ENCODE measurements around the gene CD9.

Gene CD9

DNA sequence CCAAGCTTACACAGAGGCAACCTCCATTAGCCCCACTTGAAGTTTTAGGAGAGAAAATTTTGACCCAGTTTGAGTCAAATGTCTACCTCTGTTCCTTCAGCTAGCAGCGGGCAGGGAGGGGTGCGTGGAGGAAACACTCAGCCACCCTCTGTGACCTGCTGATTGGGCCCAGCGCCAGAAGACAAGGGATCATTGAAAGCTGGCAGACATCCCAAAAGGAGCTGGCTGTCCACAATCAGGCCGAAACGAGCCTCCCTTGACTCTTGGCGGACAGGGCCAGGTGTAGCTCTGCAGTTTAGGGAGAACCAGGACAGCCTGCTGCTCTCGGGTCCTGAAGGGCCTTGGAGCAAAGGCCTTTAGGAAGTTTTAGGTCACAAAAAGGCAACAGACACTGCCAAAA is 41.3 kb downstream of the CD9 start:
- no peak for DNase-seq (ENCODE audit: low read depth)

DNA sequence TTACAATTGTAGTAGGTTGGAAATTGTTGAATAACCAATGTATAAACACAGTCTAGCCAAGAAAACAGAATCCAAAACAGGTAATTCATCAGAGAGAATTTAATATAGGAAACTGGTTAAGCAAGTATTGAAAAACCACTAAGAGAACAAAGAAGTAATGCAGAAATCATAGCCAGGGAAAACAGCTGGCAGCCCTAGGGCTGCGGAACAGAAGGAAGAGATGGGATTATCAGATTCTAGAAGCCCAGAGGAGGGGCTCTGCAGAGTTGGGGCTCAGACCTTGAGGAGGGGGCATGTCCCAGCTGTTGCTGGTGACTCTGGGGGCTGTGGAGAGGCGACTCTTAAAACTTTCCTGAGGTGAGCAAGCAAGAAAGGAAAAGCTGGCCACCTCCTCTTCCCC is 49.4 kb downstream of the CD9 start:
- no peak for DNase-seq (ENCODE audit: low read depth)

DNA sequence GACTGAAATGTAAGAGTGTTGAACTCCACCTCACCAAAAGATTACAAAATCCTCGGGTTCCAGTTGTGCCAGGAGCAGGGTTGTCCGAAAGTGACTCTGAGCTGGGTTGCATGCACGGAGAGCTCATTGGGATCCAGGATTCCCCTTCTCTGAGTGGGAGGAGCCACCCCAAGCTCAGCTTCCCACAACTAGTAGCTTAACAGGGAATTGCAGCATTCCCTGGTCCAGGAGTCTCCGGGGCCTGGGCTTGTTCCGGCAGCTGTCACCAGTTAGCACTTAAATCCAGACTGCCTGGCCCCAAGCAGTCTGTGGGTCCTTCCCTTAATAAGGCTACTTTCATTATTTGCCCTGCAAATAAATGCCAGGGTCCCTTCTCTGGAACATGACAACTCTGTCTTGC is 50.1 kb downstream of the CD9 start:
- peak; percentile 59 for DNase-seq (ENCODE audit: low read depth)

DNA sequence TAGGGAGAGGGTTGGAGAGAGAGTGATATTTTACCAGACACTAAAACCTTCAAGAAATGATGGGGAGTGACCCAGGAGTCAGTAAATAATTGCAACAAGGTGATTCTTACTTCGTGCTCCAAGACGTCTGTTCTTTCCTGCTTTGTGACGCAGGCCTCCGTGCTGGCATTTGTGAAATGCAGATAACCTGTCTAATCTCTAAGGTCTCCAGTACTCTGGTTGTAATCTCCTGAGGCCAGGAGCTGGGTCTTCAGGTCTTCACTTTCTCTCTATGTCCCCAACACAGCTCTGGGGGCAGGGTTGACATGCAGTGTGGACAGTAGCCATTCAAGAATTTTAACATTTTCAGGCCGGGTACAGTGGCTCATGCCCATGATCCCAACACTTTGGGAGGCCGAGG is 53.1 kb downstream of the CD9 start:
- DNase-seq (ENCODE audit: low read depth), result no peak

DNA sequence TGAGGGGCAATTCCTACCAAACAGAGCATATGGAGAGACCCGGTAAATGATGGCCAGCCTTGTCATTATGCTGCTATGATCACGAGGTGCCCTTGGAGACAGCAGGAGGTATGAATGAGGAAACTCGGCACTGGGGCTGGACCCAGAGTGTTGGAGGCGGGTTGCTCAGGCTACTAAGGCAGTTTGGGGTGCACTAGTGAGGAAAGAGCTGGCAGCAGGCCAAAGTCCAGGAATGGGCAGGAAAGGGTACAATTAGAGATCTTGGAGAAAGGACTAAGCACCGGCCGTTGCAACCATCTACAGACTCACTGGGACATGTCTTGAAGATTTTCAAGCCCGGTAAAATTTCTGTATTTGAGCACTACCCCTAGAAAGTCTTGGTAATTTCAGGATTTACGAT is 54.3 kb downstream of the CD9 start:
- DNase-seq (ENCODE audit: low read depth), result no peak

DNA sequence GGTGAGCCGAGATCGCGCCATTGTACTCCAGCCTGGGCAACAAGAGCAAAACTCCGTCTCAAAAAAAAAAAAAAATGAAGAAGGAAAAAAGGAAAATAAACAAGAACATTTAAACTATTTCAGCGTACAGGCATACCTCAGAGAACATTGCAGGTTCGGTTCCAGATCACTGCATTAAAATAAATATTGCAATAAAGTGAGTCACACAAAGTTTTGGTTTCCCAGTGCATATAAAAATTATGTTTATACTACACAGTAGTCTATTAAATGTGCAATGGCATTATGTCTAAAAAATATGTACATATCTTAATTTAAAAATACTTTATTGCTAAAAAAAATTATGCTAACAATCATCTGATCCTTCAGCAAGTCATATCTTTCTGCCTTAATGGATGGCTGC is 56.8 kb downstream of the CD9 start:
- DNase-seq (ENCODE audit: low read depth), result peak; percentile 32

DNA sequence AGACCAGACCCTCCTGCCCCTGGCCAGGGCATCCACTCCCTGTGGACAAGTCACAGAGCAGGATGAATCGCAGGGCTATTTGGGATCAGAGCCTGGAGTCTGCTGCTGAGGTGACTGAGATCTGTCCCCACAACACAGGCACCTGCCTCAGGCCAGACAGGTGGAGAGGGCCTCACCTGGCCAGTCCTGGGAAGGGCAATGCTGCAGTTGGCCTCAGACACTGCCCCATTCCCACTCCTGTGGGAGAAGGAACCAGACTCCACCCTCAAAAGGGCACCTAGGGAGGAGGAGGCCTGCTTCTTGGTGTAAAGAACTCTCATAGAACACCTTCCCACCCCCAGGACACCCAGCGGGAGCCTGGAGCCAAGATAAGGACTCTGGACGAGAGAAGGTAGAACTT is 62.0 kb downstream of the CD9 start:
- no peak for DNase-seq (ENCODE audit: low read depth)

DNA sequence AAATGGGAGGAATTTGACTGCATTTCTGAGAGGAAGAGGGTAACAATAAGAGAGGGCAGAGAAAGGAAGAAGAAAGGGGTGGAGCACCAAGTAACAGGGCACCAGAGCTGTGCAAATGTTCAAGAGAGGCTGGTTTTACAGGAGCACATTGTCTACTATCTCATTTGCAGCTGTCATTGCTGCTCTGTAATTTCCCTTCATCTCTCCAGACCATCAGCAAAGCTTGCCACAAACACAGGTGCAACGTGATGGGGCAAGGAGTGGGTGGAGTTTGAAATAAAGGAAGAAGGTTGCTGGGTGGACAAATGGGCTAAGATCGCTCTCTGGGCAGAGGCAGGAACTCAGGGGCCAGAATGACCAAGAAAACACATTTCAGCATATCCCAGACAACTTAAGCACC is 62.4 kb downstream of the CD9 start:
- no peak for DNase-seq (ENCODE audit: low read depth)

DNA sequence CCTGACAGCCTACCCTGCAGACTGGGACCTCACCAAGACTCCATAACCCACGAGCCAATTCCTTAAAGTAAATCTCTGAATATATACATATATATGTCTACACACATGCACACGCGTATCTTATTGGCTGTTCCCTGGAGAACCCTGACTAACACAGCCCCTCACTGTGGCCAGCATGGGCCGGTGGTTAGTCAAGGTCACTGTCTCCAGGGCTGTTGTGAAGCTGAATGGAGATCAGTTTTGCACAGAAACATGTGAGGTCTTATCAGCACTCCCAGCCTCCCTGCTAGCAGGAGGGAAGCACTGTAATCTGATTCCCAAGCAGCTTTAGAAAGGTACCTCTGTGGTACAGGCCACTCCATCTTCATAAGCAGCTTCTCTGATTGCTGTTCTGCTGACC is 63.7 kb downstream of the CD9 start:
- DNase-seq (ENCODE audit: low read depth), result no peak

DNA sequence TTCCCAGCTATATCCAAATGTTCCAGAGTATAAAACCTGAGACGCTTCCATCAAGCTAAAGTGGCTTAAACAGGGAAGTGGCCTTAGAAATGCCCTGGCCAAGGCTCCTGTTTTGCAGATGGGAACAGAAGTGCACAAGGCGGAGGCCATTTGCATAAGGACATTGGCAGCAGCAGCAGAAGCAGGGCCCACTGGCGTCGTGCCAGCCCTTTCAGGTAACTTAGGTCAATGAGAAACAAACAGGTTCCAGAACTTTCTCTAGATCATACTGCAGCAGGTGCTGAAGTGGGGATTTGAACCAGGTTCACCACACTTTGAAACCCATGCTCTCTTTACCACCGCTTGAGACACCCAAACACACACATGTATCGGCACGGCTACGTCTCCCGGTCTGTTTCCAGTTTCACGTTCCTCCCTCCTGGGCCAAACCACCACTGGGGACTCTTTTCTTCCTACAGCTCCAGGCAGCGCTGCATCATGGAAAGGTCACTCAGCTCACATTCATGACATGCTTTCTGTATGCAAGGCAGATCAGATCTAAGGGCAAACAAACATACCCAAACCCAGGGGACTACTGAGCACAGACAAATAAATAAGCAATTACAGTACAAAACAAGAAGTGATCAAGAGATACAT is 64.3 kb downstream of the CD9 start:
- DNase-seq (ENCODE audit: low read depth), result peak; percentile 73

DNA sequence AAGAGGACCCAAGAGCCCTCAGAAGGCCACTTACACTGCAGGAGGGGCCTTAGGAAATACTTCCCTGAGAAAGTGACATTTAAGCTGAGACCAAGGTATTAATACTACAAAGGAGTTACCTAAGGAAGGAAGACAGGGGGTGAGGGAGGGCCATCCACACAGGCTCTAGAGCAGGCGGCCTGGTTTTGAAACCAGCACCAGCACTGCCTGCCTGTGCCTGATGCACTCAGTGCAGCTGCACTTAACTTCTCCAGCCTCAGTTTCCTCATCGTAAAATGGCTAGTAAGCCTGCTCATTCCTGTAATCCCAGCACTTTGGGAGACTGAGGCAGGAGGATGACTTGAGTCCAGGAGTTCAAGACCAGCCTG is 64.8 kb downstream of the CD9 start:
- no peak for DNase-seq (ENCODE audit: low read depth)

DNA sequence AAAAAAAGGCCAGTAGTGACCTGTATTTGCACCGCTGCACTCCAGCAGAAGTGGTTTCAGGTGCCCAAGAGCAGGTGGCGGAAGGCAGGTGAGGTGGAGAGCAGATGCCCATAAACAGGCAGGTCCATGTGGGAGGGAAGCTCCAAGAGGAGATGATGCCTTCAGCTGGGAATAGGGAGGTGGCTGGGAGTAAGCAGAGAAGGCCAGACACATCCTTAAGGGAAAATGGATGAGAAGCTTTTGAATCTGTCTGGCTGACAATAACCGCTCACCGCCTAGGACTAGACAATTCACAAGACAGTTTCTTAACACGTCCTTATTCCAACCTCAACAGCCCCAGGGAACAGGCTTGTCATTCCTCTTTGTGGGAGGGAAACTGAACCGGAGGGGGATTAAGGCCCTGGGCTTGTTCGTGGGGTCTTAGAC is 66.4 kb downstream of the CD9 start:
- no peak for DNase-seq (ENCODE audit: low read depth)

DNA sequence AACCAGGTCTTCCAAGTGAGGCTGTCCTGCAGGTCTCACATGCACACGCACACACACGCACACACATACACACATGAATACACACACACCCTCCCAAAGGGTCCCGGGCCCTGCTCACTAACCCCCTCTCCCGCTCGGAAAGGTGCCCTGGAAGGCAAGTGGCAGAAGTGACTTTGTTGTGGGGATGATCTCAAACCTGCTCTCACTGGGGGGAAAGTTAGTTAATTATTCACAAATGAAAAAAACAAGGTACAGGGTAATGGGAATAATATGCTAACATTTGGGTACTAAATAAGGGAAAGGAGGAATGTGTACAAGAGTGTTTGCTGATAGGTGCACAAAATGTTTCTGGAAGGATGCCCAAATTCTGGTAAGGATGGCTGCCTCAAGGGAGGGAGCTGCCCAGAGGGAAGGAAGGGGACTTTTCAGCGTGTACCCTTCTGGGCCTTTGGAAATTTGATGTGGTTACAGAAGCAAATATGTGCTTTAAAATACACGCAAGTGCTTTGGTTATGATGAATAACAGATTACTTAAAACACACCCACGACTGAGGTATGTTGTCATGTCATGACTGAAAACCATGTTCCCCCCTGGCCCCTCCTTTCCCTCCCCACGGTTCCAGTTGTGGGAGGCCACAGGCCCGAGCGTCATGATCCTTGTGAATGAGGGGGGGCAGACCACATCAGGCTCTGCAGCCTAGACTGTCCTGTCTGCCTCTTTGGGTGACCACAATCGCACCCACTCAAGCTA is 66.9 kb downstream of the CD9 start:
- peak; percentile 49 for DNase-seq (ENCODE audit: low read depth)

DNA sequence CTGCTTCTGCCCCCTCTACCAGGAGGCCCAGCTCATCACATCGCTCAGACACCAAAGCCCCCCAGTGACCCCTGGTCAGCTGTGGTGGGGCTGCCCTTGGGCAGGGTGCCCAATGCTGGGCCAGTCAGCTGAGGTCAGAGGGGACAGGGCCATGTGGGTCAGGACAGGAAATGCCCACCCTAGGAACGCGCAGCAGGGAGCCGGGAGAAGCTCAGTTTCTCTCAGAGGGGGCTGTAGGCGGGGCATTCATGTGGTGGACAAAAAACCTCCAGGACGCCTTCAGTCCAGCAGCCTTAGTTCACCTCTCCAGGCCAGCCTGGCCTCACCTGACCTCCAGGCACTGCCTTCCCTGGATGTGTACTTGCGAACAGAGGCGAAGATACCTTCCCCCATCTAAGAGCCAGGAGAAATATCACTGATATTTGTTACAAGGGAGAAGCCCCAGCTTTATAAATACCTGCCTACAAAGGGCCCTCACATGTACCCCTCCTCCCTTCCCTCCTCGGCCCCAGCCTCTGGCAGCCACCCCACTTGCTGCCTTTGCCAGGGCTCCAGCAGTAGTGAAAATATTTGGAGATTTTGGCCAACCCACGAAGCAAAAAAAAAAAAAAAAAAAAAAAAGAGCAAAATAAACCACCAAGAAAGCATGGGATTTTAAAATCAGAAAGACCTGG is 68.4 kb downstream of the CD9 start:
- no peak for DNase-seq (ENCODE audit: low read depth)

DNA sequence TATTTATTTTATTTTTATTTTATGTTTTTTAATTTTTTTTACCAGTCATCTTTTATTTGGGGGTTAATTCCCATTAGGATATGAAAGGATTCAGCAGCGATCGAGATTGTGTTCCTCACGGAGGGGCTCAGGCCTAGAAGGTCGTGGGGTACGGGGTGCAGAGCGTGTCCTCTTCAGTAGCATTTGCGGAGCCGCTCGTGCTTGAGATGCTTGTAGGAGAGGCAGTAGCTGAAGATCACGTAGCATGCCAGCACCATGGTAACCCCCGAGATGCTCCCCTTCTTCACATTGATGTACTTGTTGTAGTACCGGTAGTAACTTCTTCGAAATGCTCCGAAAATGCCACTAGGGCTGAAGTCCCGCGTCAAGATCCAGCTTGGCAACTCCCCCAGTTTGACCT is 69.8 kb downstream of the CD9 start:
- no peak for DNase-seq (ENCODE audit: low read depth)

DNA sequence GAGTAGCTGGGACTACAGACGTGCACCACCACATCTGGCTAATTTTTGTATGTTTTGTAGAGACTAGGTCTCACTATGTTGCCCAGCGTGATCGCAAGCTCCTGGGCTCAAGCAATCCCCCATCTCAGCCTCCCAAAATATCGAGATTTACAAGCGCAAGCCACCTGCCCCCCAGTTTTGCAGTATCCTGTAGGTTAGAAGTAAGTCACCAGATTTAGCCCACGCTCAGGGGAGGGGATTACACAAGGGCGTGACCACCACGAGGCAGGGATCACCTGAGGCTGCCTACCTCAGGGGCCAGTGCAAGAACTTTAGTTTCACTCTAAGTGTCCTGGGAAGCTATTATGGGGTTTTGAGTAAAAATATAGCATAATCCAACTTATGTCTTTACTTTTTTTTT is 71.1 kb downstream of the CD9 start:
- DNase-seq (ENCODE audit: low read depth), result no peak

DNA sequence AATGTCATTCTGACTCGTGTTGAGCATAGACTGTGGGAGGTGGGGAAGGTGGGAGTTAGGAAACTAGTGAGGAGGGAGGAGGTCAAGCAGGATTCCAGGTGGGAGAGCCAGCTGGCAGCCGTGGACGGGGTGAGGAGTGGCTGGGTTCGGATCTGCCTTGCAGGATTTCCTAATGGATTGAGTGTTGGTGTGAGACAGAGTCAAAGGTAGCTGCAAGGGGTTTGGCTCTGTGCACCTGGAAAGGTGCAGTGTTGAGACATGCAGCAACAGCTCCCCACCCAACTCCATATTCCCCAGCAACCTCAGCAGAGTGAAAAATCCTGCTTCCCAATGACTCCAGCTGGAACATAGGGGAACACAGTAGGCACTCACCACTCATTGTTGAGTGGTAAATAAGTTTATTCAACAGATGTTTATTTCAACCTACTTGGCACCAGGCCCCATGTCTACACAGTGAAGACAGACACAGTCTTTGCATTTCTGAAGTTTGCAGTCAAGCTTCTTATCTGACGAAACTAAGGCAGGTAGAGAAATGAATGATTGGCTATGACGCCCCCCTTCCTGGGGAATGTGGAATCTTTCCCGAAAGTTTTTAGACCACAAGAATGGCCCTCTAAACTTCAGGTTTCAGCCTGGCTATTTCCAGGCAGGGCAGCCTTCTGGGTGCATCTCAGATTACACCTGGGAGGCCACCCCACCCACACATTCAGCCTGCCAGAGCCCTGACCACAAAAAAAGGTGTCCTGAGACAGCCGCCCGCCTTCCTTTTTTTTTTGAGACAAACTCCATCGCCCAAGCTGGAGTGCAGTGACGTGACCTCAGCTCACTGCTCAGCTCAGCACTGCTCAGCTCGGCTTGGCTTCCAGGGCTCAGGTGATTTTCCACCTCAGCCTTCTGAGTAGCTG is 72.4 kb downstream of the CD9 start:
- no peak for DNase-seq (ENCODE audit: low read depth)

DNA sequence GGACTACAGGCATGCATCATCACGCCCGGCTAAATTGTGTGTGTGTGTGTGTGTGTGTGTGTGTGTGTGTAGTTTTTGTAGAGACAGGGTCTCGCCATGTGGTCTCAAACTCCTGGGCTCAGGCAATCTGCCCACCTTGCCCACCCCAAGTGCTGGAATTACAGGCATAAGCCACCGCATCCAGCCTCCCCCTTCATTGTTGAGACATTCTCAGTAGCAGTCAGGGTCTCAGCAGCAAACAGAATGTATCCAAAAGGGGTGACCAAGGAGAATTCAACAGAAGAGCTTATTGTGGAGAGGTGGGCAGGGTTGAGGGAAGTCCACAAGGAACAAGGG is 73.0 kb downstream of the CD9 start:
- DNase-seq (ENCODE audit: low read depth), result no peak

DNA sequence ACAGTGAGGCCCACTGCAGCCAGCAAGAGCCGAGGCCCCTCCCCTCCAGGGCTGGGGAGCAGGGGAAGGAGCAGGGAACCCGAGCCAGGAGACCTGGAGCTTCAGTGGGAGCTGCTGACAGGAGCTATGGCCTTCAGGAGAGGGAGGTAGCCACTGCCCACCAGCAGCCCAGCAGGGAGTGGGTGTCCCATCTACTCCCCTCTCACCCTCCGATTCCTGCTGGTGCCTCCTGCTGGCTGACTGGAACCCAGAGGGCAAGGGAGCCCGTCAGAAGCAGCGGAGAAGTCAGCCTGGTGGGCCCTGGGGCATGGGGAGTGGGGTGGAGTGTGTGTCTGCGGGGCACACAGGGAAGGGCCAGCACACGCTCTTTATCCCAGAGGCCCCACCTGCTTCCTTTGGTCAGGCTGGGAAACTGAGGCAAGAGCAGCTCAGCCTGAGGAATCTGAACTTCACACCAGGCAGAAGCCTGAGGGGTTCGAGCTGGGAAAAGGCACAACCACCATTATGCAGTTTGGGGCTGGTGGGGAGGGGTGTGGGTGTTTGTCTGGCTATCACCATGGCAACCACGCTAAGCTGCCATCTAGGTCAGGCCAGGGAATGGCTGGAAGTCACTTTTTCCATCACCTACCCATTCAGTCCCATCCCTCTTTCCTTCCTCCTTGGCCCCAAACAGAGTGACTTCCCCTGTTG is 73.5 kb downstream of the CD9 start:
- no peak for DNase-seq (ENCODE audit: low read depth)

DNA sequence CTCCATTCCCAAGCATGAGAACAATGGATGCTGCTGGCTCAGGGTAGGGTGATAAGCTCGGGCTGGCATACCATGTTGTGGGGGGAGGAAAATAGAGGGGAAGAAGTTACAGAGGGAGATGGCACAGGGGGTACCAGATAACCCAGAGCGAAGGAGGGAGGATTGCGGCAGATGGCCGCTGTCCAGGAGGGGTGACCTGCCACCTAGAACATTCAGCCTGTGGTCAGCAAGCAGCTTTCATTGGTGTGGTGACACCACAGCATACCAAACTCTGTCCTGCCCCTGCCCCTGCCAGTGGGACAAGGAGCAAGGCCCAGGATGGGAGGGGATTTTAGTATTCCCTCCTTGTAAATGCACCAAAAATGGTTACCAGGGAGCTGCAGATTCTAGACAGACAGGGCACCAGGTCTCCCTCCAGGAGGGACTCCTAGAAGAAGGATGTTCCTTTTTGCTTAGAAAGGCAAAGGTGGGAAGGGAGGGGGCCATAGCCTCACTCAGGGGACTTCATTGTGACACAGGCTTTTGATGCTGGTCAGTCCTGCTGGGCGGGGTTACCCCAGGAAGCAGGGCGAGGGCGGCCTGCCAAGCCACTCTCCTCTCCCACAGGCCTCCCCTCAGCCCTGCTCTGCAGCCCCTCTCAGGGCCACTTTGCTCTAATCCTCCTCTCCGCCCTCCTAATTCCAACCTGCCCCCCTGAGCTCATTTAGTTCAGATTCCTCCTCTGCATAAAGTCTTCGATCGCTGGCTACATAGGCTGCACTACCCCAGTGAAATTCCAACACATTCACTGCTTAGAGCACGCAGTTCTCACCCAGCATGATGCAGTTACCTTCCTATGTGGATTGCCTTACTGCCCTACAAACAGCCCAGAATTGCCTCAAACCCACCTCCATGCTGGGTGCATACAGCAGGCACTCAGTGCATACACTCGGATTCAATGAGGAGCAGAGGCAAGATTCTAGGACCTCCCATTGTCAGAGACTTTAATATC is 74.3 kb downstream of the CD9 start:
- DNase-seq (ENCODE audit: low read depth), result no peak
